C4-2B (cell line): Measurements from ENCODE around the gene C5orf46.

Source experiments
- H3K27ac ChIP-seq: fragments of 450-650 bp; 2 replicates; pipeline ENCODE4 v1.5.1; 2017
- ZFX ChIP-seq: fragments of 450-650 bp; IDR thresholded peaks from 2 replicates; pipeline ENCODE4 v1.6.1; 2017
- TF ChIP-seq, protein P1 (sequence below): fragments of 450-650 bp; conservative IDR thresholded peaks from 2 replicates; pipeline ENCODE4 v1.5.1; 2017; ENCODE audit warnings: mild to moderate bottlenecking

C5orf46 gene

DNA sequence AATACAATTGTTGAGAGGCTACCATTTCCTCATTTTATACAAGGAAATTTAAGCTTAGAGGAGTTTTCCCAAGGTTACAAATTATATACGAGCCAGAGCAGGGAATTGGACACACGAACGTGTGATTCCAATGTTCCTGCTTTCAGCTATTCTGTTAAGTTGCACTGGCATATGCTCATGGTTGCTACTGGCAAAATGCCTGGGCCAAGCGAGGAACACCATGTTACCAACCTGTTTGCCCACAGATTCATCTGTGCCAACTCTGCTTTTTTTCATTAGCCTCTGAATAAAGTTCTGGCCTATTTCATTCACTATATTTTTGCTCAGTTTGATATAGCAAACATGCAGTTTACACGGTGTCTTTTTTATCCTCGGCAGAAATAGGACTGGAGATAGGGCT lies 5.1 kb upstream of the C5orf46 start:
- TF ChIP-seq, protein P1, sequence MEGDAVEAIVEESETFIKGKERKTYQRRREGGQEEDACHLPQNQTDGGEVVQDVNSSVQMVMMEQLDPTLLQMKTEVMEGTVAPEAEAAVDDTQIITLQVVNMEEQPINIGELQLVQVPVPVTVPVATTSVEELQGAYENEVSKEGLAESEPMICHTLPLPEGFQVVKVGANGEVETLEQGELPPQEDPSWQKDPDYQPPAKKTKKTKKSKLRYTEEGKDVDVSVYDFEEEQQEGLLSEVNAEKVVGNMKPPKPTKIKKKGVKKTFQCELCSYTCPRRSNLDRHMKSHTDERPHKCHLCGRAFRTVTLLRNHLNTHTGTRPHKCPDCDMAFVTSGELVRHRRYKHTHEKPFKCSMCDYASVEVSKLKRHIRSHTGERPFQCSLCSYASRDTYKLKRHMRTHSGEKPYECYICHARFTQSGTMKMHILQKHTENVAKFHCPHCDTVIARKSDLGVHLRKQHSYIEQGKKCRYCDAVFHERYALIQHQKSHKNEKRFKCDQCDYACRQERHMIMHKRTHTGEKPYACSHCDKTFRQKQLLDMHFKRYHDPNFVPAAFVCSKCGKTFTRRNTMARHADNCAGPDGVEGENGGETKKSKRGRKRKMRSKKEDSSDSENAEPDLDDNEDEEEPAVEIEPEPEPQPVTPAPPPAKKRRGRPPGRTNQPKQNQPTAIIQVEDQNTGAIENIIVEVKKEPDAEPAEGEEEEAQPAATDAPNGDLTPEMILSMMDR, result no peak; the same call in 1 of the 2 replicates
- no peak for TF ChIP-seq ZFX
- no peak overlapping the region for H3K27ac ChIP-seq

DNA sequence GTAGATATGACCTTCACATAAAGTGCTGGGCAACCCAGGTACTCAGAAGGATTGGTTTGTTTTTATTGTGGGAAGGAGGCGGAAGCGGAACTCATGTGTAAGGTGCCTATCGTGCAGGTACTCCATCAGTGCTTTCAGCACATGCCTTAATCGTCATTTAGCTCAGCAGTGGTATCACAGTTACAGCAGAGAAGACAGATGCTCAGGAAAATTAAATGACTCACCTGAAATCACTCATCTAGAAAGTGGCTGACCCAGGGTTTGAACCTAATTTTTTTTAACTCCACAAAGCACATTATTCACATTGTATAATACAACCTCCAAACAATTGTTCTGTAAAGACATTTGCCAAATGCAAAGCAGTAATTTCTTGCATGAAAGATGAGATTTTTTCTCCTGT lies 2.2 kb downstream of the C5orf46 start:
- no peak for TF ChIP-seq ZFX
- TF ChIP-seq, protein P1, result no peak
- no peak overlapping the region for H3K27ac ChIP-seq

DNA sequence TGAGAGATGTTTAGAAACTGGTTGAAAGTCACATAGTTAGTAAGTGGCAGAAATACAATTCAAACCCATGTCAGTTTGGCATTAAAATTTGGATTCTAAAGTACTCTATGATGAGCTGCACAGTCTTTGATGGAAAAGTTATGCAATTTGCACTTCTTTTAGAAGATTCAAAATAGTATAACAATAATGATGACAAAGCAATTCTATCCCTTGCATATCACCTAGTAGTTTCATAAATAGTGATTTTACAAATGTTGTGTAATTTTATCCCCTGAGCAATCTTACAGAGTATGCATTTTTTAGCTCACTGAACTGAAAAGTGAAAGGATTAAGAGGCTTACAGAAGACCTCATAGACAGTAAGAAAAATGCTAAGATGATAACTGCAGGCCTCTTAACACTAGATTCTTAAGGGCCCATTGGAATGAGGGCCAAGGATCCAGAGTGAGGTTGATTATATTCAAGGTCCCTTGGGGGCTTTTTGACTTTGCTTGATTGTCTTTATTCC lies 3.7 kb downstream of the C5orf46 start:
- H3K27ac ChIP-seq, result no peak overlapping the region
- TF ChIP-seq, protein P1, result no peak
- TF ChIP-seq ZFX, result no peak

DNA sequence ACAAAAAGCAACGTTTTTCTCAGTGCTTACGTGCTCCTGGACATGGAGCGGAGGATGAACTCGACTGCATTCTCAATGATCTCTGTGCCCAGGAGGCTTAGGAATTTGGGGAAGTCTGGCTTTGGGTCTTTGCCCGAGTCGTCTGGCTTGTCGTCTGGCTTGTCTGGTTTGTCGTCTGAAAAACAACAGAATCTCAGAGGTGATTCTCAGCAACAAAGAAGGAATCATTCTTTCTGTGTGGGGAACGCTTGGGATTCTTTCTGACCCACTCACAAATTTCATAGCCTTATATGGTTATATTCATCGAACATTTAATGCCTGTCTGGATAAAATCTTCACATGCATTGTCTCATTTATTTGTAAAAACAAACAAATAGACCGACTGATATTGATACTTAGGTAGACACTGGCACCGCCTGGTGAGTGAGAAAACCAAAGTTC lies 4.7 kb downstream of the C5orf46 start:
- H3K27ac ChIP-seq, result no peak overlapping the region

DNA sequence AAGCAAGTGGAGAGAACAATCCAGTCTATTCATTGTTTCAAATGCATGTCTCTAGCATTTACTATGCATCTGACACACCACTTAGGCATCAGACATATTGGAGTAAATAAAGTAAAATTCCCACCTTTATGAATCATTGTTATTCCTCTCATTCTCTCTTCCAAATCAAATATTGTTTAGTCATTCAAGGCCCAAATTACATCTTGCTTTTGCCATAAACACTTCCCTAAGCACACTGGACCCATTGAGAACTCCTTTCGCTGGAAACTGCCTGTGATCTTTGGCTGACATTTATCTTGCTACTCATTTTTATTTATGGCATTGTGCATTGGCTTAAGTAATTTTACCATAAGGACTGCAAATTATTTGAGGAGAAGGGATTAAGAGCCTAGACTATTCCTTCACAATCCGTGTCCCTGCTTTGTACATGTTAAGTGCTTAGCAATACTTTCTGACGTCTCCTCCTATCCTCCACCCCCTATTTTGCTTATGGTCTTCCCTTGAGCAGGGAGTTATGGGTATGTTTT lies 7.4 kb downstream of the C5orf46 start:
- H3K27ac ChIP-seq, result no peak overlapping the region
- TF ChIP-seq, protein P1, result no peak
- no peak for TF ChIP-seq ZFX

More for the DNA sequence above, 4.7 kb downstream of the C5orf46 start:
- TF ChIP-seq ZFX, result no peak
- TF ChIP-seq, protein P1, result no peak

DNA sequence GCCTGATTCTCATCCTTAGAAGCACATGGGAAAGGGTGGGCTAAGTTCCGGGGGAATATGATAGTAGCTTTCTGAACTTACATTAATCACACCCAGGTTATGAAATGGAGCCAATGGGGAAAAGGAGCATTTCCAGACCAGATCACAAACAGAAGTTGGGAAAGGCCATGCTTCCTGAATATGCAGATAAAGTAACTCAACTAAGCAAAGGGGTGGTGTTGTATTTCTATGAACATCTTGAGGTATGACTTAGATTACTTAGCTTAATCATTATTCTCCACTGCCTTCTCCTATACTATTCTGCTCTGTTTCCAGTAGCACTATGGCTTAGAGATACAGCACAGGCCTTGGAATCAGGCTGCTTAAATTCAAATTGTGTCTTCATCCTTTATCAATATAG lies 10.5 kb downstream of the C5orf46 start:
- no peak overlapping the region for H3K27ac ChIP-seq
- TF ChIP-seq, protein P1, result no peak
- TF ChIP-seq ZFX, result no peak

DNA sequence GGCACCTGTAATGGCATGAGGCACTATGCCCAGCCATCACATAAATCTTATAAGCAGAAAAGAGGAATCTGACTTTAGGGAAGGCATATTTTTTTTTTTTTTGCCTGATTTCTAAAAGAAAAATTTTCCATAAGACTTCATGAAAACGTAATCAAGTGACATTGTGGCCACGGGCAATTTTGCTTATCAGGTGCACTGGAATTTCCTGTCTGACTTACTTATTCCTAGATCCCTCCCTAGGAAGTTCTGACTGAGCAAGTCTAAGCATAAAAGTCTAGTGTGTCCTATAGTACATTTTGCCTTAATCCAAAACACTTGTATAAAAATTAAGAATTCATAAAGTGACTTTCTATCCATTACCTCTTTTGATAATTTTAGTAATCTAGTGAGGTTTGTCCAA lies 12.5 kb downstream of the C5orf46 start:
- TF ChIP-seq ZFX, result no peak
- TF ChIP-seq, protein P1, result no peak

More for the DNA sequence above, 12.5 kb downstream of the C5orf46 start:
- H3K27ac ChIP-seq, result peak overlapping the region; percentile 50
